ENCODE results near the gene SH3PXD2A. TPM values are rescaled to one million over a fixed set of nuclear protein-coding genes. Genes with fewer than 3 reads are reported as not detected.

The SH3PXD2A gene
- total RNA-seq, 1 experiment from 2014 or later: 6.3 TPM

GRCh38 chr10:103784089-103784488 lies 71.3 kb downstream of the SH3PXD2A start:
- H3K9me3 Mint-ChIP-seq (ENCODE audit: unreplicated experiment): no peaks in the 10 kb centered on the region
- H3K27me3 Mint-ChIP-seq (ENCODE audit: insufficient read depth, unreplicated experiment): no peaks in the 10 kb centered on the region
- ChIA-PET CTCF (no interaction called here), POLR2A (no interaction called here)
- no peaks in the 10 kb centered on the region for H3K27me3 ChIP-seq (replicated peaks; ENCODE audit: control insufficient read depth, insufficient read depth, low read length)
- H3K4me1 Mint-ChIP-seq (ENCODE audit: low read depth, unreplicated experiment): peaks cover 31% of the 10 kb centered on the region
- no peak overlapping the region for H3K4me3 Mint-ChIP-seq (ENCODE audit: unreplicated experiment)
- H3K27ac Mint-ChIP-seq (ENCODE audit: unreplicated experiment): no peak overlapping the region
- H3K4me3 ChIP-seq (ENCODE audit: low read depth, low read length): no peak overlapping the region
- BruUV-seq (replicated peaks): no TSS peak
- intact Hi-C loops (cut with micrococcal nuclease; ENCODE audit: unreplicated experiment): no loop called here
- H3K36me3 Mint-ChIP-seq (ENCODE audit: insufficient read depth, unreplicated experiment): peaks cover 9% of the 10 kb centered on the region
- no peak for TF ChIP-seq CTCF (IDR thresholded peaks at IDR 0.05; ENCODE audit: insufficient read depth in 1 of 2, low read depth in 1 of 2, low read length in 1 of 2, severe bottlenecking in 1 of 2, unreplicated experiment in 1 of 2)
- DNase-seq: no peak
- 0 out of 2 replicates have a peak, but pooled peaks cover 8% of the 10 kb centered on the region for H3K4me1 ChIP-seq
- H3K36me3 ChIP-seq (ENCODE audit: control insufficient read depth, insufficient read depth, low read length): no peaks in the 10 kb centered on the region
- H3K9me3 ChIP-seq: no peaks in the 10 kb centered on the region

GRCh38 chr10:103783681-103784080 lies 71.7 kb downstream of the SH3PXD2A start:
- Mint-ChIP-seq H3K36me3 (ENCODE audit: insufficient read depth, unreplicated experiment) (peaks cover 9% of the 10 kb centered on the region), H3K4me3 (ENCODE audit: unreplicated experiment) (no peak overlapping the region), H3K27me3 (ENCODE audit: insufficient read depth, unreplicated experiment) (no peaks in the 10 kb centered on the region), H3K4me1 (ENCODE audit: low read depth, unreplicated experiment) (peaks cover 30% of the 10 kb centered on the region), H3K27ac (ENCODE audit: unreplicated experiment) (no peak overlapping the region), H3K9me3 (ENCODE audit: unreplicated experiment) (no peaks in the 10 kb centered on the region)
- CTCF ChIA-PET: no interaction called here
- H3K36me3 ChIP-seq (ENCODE audit: control insufficient read depth, insufficient read depth, low read length): no peaks in the 10 kb centered on the region
- H3K27me3 ChIP-seq (replicated peaks; ENCODE audit: control insufficient read depth, insufficient read depth, low read length): no peaks in the 10 kb centered on the region
- DNase-seq: no peak
- no peak for TF ChIP-seq CTCF (IDR thresholded peaks at IDR 0.05; ENCODE audit: insufficient read depth in 1 of 2, low read depth in 1 of 2, low read length in 1 of 2, severe bottlenecking in 1 of 2, unreplicated experiment in 1 of 2)
- intact Hi-C loops (cut with micrococcal nuclease; ENCODE audit: unreplicated experiment): no loop called here
- H3K9me3 ChIP-seq: no peaks in the 10 kb centered on the region
- H3K4me3 ChIP-seq (ENCODE audit: low read depth, low read length): no peak overlapping the region
- 0 out of 2 replicates have a peak, but pooled peaks cover 8% of the 10 kb centered on the region for H3K4me1 ChIP-seq
- POLR2A ChIA-PET: no interaction called here
- no TSS peak for BruUV-seq (replicated peaks)

GRCh38 chr10:103781329-103782061 lies 73.9 kb downstream of the SH3PXD2A start:
- peak in 1 of 2 experiments; percentile 56 for DNase-seq
- no peaks in the 10 kb centered on the region for H3K9me3 Mint-ChIP-seq (ENCODE audit: unreplicated experiment)
- TF ChIP-seq CTCF (IDR thresholded peaks at IDR 0.05; ENCODE audit: insufficient read depth in 1 of 2, low read depth in 1 of 2, low read length in 1 of 2, severe bottlenecking in 1 of 2, unreplicated experiment in 1 of 2): peak; percentile 35 to 42
- Histone ChIP-seq H3K4me1 (0 out of 2 replicates have a peak, but pooled peaks cover 8% of the 10 kb centered on the region), H3K9me3 (no peaks in the 10 kb centered on the region), H3K4me3 (ENCODE audit: low read depth, low read length) (no peak overlapping the region), H3K36me3 (ENCODE audit: control insufficient read depth, insufficient read depth, low read length) (no peaks in the 10 kb centered on the region), H3K27me3 (replicated peaks; ENCODE audit: control insufficient read depth, insufficient read depth, low read length) (no peaks in the 10 kb centered on the region)
- H3K4me3 Mint-ChIP-seq (ENCODE audit: unreplicated experiment): no peak overlapping the region
- H3K27ac Mint-ChIP-seq (ENCODE audit: unreplicated experiment): no peak overlapping the region
- intact Hi-C loops (cut with micrococcal nuclease; ENCODE audit: unreplicated experiment): loop anchor here (1.0 to 2.0 kb wide), 3 partner anchors 13 to 78 kb away; no protein-coding TSS in a partner anchor
- ChIA-PET POLR2A (interaction anchor here (1.4 kb wide), 1 partner anchor 13 kb away, joined by 5 read pairs; no protein-coding TSS in a partner anchor), CTCF (interaction anchor here (0.6 to 1.5 kb wide), 6 partner anchors 8 to 69 kb away, joined by 3 to 12 read pairs (median 4); no protein-coding TSS in a partner anchor)
- peaks cover 9% of the 10 kb centered on the region for H3K36me3 Mint-ChIP-seq (ENCODE audit: insufficient read depth, unreplicated experiment)
- H3K4me1 Mint-ChIP-seq (ENCODE audit: low read depth, unreplicated experiment): peaks cover 30% of the 10 kb centered on the region
- H3K27me3 Mint-ChIP-seq (ENCODE audit: insufficient read depth, unreplicated experiment): no peaks in the 10 kb centered on the region
- no TSS peak for BruUV-seq (replicated peaks)

All from Caco-2 (cell line).